ENCODE measurements around the gene CREBBP. TPM values are rescaled to one million over a fixed set of nuclear protein-coding genes. Genes with fewer than 3 reads are reported as not detected.

Gene CREBBP
- total RNA-seq, 2 experiments from 2014 or later, result 36.0 to 72.3 TPM

DNA sequence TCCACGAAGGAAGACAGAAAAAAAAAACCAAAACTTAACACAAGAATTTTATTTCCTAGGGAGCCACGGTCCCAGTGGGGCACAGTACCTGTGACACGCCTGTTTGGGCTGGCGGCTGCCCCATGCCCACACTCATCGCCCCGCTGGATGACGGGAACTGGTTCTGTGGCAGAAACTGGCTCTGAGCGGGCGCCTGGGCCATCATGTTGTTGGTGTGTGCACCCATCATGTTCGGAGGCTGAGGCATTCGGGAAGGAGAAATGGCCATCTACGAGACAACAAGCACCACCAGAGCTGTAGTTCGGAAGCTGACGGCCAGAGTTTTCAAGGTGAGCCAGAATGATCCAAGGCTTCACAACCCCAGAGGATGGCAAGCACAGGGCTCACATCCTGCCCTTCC lies 106.8 kb downstream of the CREBBP start:
- H3K4me3 ChIP-seq (ENCODE audit: low read depth, low read length, poor library complexity, severe bottlenecking), result no peak overlapping the region
- BruUV-seq (replicated peaks), result no TSS peak
- H3K9me3 ChIP-seq (ENCODE audit: low read length), result no peaks in the 10 kb centered on the region
- no peaks in the 10 kb centered on the region for H3K9me2 ChIP-seq (ENCODE audit: insufficient read depth, low read length)
- H3K4me1 ChIP-seq (ENCODE audit: insufficient read depth, low read length, poor library complexity, severe bottlenecking), result no peaks in the 10 kb centered on the region
- H3K4me2 ChIP-seq (ENCODE audit: low read length), result no peak overlapping the region
- DNase-seq (ENCODE audit: low spot score), result no peak
- H3K36me3 ChIP-seq (ENCODE audit: insufficient read depth, low read length), result peaks cover 89% of the 10 kb centered on the region
- TF ChIP-seq CTCF (conservative IDR thresholded peaks at IDR 0.05; ENCODE audit: low read length) (no peak), EZH2phosphoT487 (IDR thresholded peaks at IDR 0.05; ENCODE audit: borderline replicate concordance, low read depth, low read length) (no peak)
- ChIA-PET CTCF (ENCODE audit: unreplicated experiment) (no interaction called here), POLR2A (no interaction called here)
- no peaks in the 10 kb centered on the region for H4K20me1 ChIP-seq (ENCODE audit: insufficient read depth, low read length)
- no peaks in the 10 kb centered on the region for H3K79me2 ChIP-seq (ENCODE audit: insufficient read depth, low read depth, low read length)
- intact Hi-C loops (cut with micrococcal nuclease; ENCODE audit: unreplicated experiment), result no loop called here
- no peak overlapping the region for H3K27ac ChIP-seq (ENCODE audit: low read depth, low read length, poor library complexity, severe bottlenecking)
- no peak overlapping the region for H2AFZ ChIP-seq (ENCODE audit: low read length)

DNA sequence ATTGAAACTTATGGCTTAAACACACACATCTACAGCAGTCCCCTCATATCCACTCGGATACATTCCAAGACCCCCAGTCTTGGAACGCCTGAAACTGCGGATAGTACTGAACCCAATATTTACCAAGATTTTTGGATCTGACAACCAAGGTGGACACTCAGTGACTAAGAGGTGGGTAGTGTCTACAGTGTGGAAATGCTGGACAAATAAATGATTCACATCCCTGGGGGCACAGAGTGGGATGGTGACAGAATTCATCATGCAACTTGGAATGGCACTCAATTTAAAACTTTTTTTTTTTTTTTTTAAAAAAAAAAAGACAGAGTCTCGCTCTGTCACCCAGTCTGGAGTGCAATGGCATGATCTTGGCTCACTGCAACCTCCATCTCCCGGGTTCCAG lies 109.0 kb downstream of the CREBBP start:
- H4K20me1 ChIP-seq (ENCODE audit: insufficient read depth, low read length), result no peaks in the 10 kb centered on the region
- TF ChIP-seq EZH2phosphoT487 (IDR thresholded peaks at IDR 0.05; ENCODE audit: borderline replicate concordance, low read depth, low read length) (no peak), CTCF (conservative IDR thresholded peaks at IDR 0.05; ENCODE audit: low read length) (no peak)
- H2AFZ ChIP-seq (ENCODE audit: low read length), result no peak overlapping the region
- H3K36me3 ChIP-seq (ENCODE audit: insufficient read depth, low read length), result peaks cover 95% of the 10 kb centered on the region
- no peaks in the 10 kb centered on the region for H3K79me2 ChIP-seq (ENCODE audit: insufficient read depth, low read depth, low read length)
- intact Hi-C loops (cut with micrococcal nuclease; ENCODE audit: unreplicated experiment), result no loop called here
- H3K4me2 ChIP-seq (ENCODE audit: low read length), result no peak overlapping the region
- H3K9me2 ChIP-seq (ENCODE audit: insufficient read depth, low read length), result no peaks in the 10 kb centered on the region
- DNase-seq (ENCODE audit: low spot score), result no peak
- H3K4me3 ChIP-seq (ENCODE audit: low read depth, low read length, poor library complexity, severe bottlenecking), result no peak overlapping the region
- ChIA-PET CTCF (ENCODE audit: unreplicated experiment) (no interaction called here), POLR2A (interaction anchor here (1.0 kb wide), 1 partner anchor 14 kb away, joined by 3 read pairs; no protein-coding TSS in a partner anchor)
- H3K9me3 ChIP-seq (ENCODE audit: low read length), result no peaks in the 10 kb centered on the region
- H3K4me1 ChIP-seq (ENCODE audit: insufficient read depth, low read length, poor library complexity, severe bottlenecking), result peaks cover 16% of the 10 kb centered on the region
- no TSS peak for BruUV-seq (replicated peaks)
- no peak overlapping the region for H3K27ac ChIP-seq (ENCODE audit: low read depth, low read length, poor library complexity, severe bottlenecking)

- ChIA-PET POLR2A (no interaction called here), CTCF (ENCODE audit: unreplicated experiment) (no interaction called here)
- Histone ChIP-seq H3K79me2 (ENCODE audit: insufficient read depth, low read depth, low read length) (no peaks in the 10 kb centered on the region), H3K4me3 (ENCODE audit: low read depth, low read length, poor library complexity, severe bottlenecking) (no peak overlapping the region), H3K9me3 (ENCODE audit: low read length) (no peaks in the 10 kb centered on the region), H2AFZ (ENCODE audit: low read length) (no peak overlapping the region), H3K4me2 (ENCODE audit: low read length) (no peak overlapping the region), H3K4me1 (ENCODE audit: insufficient read depth, low read length, poor library complexity, severe bottlenecking) (peaks cover 16% of the 10 kb centered on the region), H3K27ac (ENCODE audit: low read depth, low read length, poor library complexity, severe bottlenecking) (no peak overlapping the region), H4K20me1 (ENCODE audit: insufficient read depth, low read length) (no peaks in the 10 kb centered on the region), H3K36me3 (ENCODE audit: insufficient read depth, low read length) (peaks cover 95% of the 10 kb centered on the region), H3K9me2 (ENCODE audit: insufficient read depth, low read length) (no peaks in the 10 kb centered on the region)
- DNase-seq (ENCODE audit: low spot score), result no peak
- TF ChIP-seq CTCF (conservative IDR thresholded peaks at IDR 0.05; ENCODE audit: low read length) (no peak), EZH2phosphoT487 (IDR thresholded peaks at IDR 0.05; ENCODE audit: borderline replicate concordance, low read depth, low read length) (no peak)
- intact Hi-C loops (cut with micrococcal nuclease; ENCODE audit: unreplicated experiment), result no loop called here
- no TSS peak for BruUV-seq (replicated peaks)
Observed at GRCh38 chr16:3770530-3770929, 110.0 kb downstream of the CREBBP start.

Data from OCI-LY7 (cell line).